ENCODE measurements around the gene PCDH15. TPM values are rescaled to one million over a fixed set of nuclear protein-coding genes. Genes with fewer than 3 reads are reported as not detected.

PCDH15 gene
- total RNA-seq, 1 donor from 2014 or later, result 0.25 TPM

DNA sequence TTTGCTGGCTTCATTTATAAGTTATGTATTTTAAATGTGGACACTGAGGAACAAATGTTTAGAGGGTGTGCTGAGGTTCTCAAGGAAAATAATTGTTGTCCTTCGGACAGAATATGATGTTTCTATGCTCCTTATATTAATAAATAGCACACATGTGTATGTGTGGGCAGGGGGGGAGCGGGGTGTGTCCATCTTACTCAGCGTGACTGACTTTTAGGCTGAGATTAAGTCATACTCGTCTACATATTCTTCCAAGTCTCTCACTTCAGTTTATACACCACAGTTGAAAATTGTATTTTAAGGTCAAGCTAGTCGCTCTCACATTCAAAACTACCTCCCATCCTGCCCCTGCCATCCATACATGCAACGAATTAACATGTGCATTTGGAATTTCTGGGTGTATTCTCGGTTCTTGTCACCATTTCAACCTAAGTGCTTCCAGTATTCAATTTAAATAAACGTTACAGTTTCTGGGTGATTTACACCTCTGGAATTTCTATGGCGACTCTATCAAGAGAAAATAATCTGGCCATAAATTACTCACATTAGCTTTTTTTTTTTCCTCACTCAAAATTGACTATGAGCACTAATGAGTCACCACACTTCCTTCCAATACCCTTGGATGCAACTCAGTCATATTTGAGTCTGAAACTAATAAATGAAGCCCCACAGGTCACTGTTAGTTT lies 3.3 kb downstream of the PCDH15 start:
- Histone ChIP-seq H3K4me1 (no peaks in the 10 kb centered on the region), H3K36me3 (no peaks in the 10 kb centered on the region), H3K4me3 (no peak overlapping the region), H3K9me3 (no peaks in the 10 kb centered on the region), H3K27me3 (no peaks in the 10 kb centered on the region), H3K27ac (no peak overlapping the region)
- no peak for DNase-seq (ENCODE audit: extremely low spot score in 2 of 2)
- intact Hi-C loops (cut with DNase I), result no loop called here
- TF ChIP-seq POLR2A (IDR thresholded peaks at IDR 0.05) (no peak), POLR2AphosphoS5 (IDR thresholded peaks at IDR 0.05; ENCODE audit: insufficient read depth in 1 of 2, low read depth in 1 of 2) (no peak), CTCF (IDR thresholded peaks at IDR 0.05) (no peak)

GRCh38 chr10:54796881-54797280 lies 4.2 kb downstream of the PCDH15 start:
- Histone ChIP-seq H3K4me3 (no peak overlapping the region), H3K9me3 (no peaks in the 10 kb centered on the region), H3K4me1 (no peaks in the 10 kb centered on the region), H3K36me3 (no peaks in the 10 kb centered on the region), H3K27ac (no peak overlapping the region), H3K27me3 (no peaks in the 10 kb centered on the region)
- no peak for TF ChIP-seq CTCF (IDR thresholded peaks at IDR 0.05)
- TF ChIP-seq POLR2A (IDR thresholded peaks at IDR 0.05), result no peak
- no peak for TF ChIP-seq POLR2AphosphoS5 (IDR thresholded peaks at IDR 0.05; ENCODE audit: insufficient read depth in 1 of 2, low read depth in 1 of 2)
- no peak for DNase-seq (ENCODE audit: extremely low spot score in 2 of 2)
- intact Hi-C loops (cut with DNase I), result no loop called here

DNA sequence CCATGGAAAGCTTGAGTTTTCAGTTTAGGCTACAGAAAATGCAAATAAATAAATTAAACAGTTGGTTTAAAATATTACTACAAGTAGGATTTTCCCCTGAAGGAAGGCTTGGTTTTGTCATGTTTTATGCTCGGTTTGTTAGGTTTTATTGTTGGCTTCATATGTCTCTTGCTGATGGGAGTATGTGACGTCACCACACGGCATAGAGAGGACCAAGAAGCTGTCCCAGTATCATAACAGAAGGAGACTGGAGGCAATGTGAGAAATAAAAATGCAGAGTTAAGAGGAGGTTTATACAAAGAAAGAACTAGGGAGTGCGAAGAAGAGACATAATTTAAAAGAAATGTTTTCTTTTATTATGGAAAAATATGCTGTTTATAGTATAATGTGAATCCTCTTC lies 24.4 kb downstream of the PCDH15 start:
- intact Hi-C loops (cut with DNase I), result no loop called here
- H3K27me3 ChIP-seq, result no peaks in the 10 kb centered on the region
- no peak overlapping the region for H3K27ac ChIP-seq
- TF ChIP-seq POLR2A (IDR thresholded peaks at IDR 0.05) (no peak), CTCF (IDR thresholded peaks at IDR 0.05) (no peak), POLR2AphosphoS5 (IDR thresholded peaks at IDR 0.05; ENCODE audit: insufficient read depth in 1 of 2, low read depth in 1 of 2) (no peak)
- H3K36me3 ChIP-seq, result no peaks in the 10 kb centered on the region
- H3K9me3 ChIP-seq, result no peaks in the 10 kb centered on the region
- no peak for DNase-seq (ENCODE audit: extremely low spot score in 2 of 2)
- H3K4me3 ChIP-seq, result no peak overlapping the region
- no peaks in the 10 kb centered on the region for H3K4me1 ChIP-seq

DNA sequence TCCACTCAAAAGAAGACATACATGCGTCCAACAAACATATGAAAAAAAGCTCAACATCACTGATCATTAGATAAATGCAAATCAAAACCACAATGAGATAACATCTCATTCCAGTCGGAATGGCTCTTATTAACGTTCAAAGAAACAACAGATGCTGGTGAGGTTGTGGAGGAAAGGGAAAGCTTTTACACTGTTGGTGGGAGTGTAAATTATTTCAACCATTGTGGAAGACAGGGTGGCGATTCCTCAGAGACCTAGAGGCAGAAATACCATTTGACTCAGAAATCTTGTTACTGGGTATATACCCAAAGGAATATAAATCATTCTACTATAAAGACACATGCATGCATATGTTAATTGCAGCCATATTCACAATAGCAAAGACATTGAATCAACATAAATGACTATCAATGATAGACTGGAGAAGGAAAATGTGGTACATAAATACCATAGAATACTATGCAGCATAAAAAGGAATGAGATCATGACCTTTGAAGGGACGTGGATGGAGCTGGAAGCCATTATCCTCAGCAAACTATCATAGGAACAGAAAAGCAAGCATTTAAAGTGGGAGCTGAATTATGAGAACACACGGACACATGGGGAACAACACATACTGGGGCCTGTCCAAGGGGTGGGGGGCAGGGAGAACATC lies 28.4 kb downstream of the PCDH15 start:
- DNase-seq (ENCODE audit: extremely low spot score in 2 of 2), result no peak
- Histone ChIP-seq H3K27ac (no peak overlapping the region), H3K4me1 (no peaks in the 10 kb centered on the region), H3K4me3 (no peak overlapping the region), H3K36me3 (no peaks in the 10 kb centered on the region), H3K9me3 (no peaks in the 10 kb centered on the region), H3K27me3 (no peaks in the 10 kb centered on the region)
- TF ChIP-seq POLR2AphosphoS5 (IDR thresholded peaks at IDR 0.05; ENCODE audit: insufficient read depth in 1 of 2, low read depth in 1 of 2) (no peak), CTCF (IDR thresholded peaks at IDR 0.05) (no peak)
- intact Hi-C loops (cut with DNase I), result no loop called here

DNA sequence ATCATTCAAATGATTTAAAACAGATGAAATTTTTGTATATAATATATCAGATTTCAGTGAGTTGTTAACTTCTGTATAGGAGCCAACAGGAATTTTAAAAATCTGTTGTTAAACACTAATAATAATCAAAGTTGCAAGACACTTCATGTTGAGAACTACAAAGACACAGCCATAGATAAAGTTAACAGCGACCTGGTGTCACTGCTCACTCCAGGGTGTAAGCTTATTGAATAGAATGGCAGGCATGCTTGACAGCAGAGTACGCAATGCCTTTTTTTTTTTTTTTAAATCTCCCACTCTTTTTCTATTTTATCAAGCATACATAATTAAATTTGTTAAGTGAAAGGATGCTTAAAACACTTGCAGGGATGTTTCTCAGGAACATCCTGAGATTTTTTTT lies 32.0 kb downstream of the PCDH15 start:
- no peaks in the 10 kb centered on the region for H3K36me3 ChIP-seq
- H3K27ac ChIP-seq, result no peak overlapping the region
- H3K4me3 ChIP-seq, result no peak overlapping the region
- no peak for TF ChIP-seq CTCF (IDR thresholded peaks at IDR 0.05)
- no peak for TF ChIP-seq POLR2A (IDR thresholded peaks at IDR 0.05)
- no peak for TF ChIP-seq POLR2AphosphoS5 (IDR thresholded peaks at IDR 0.05; ENCODE audit: insufficient read depth in 1 of 2, low read depth in 1 of 2)
- intact Hi-C loops (cut with DNase I), result no loop called here
- H3K27me3 ChIP-seq, result no peaks in the 10 kb centered on the region
- no peaks in the 10 kb centered on the region for H3K4me1 ChIP-seq
- no peaks in the 10 kb centered on the region for H3K9me3 ChIP-seq
- no peak for DNase-seq (ENCODE audit: extremely low spot score in 2 of 2)
